Gastroesophageal sphincter (tissue), 3 donors: Measurements from ENCODE around the gene MB21D2.

ENCODE experiments used
- POLR2A ChIP-seq, 2 donors: fragments of 450-650 bp; IDR thresholded peaks; one replicate each; pipeline ENCODE4 v1.6.1; 2017; ENCODE audit warnings: antibody characterized with exemption in 2 of 2, mild to moderate bottlenecking in 2 of 2, moderate library complexity in 1 of 2
- POLR2AphosphoS5 ChIP-seq: sonication (generic); formaldehyde crosslinking; IDR thresholded peaks from one replicate; pipeline ENCODE4 v1.6.1; 2017; ENCODE audit warnings: antibody characterized with exemption
- TF ChIP-seq, protein P1 (sequence below), 4 experiments: fragments of 200-600 bp in 2 of 4; fragments of 450-650 bp in 2 of 4; sonication (generic) in 1 of 4; IDR thresholded peaks; one replicate each; pipeline ENCODE4 v1.5.1; 2017 to 2019; ENCODE audit warnings: antibody characterized with exemption in 4 of 4, mild to moderate bottlenecking in 2 of 4, moderate library complexity in 2 of 4

DNA sequence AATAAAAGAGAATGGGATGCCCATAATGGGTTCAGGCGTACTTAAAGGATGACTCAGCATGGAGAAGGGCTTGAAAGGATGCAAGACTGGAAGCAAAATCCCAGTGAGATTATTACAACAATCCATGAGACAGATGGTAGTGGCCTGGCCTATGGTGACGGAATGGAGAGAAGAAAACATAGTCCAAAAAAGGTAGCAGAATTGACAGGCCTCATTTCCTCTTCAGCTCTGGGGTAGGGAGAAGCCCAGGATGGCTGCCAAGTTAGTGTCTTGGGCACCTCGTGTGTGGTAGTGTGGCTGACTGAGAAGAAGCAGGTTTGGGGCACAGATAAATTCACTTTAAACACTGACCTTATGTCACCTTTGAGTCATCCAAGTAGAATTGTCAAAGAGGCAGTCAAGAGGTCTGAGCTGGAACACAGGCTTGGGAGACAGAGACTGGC is 18.1 kb downstream of the MB21D2 start:
- TF ChIP-seq, protein P1, sequence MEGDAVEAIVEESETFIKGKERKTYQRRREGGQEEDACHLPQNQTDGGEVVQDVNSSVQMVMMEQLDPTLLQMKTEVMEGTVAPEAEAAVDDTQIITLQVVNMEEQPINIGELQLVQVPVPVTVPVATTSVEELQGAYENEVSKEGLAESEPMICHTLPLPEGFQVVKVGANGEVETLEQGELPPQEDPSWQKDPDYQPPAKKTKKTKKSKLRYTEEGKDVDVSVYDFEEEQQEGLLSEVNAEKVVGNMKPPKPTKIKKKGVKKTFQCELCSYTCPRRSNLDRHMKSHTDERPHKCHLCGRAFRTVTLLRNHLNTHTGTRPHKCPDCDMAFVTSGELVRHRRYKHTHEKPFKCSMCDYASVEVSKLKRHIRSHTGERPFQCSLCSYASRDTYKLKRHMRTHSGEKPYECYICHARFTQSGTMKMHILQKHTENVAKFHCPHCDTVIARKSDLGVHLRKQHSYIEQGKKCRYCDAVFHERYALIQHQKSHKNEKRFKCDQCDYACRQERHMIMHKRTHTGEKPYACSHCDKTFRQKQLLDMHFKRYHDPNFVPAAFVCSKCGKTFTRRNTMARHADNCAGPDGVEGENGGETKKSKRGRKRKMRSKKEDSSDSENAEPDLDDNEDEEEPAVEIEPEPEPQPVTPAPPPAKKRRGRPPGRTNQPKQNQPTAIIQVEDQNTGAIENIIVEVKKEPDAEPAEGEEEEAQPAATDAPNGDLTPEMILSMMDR (IDR thresholded peaks at IDR 0.05) = no peak
- TF ChIP-seq POLR2A (IDR thresholded peaks at IDR 0.05) (no peak), POLR2AphosphoS5 (no peak)
